ENCODE measurements around the gene CTSD. TPM values are rescaled to one million over a fixed set of nuclear protein-coding genes. Genes with fewer than 3 reads are reported as not detected.

The CTSD gene
- total RNA-seq, 1 donor from 2014 or later: 1,216 TPM

- DNase-seq (ENCODE audit: low read depth): no peak
Observed at GRCh38 chr11:1745701-1746320, 17.9 kb downstream of the CTSD start.

DNA sequence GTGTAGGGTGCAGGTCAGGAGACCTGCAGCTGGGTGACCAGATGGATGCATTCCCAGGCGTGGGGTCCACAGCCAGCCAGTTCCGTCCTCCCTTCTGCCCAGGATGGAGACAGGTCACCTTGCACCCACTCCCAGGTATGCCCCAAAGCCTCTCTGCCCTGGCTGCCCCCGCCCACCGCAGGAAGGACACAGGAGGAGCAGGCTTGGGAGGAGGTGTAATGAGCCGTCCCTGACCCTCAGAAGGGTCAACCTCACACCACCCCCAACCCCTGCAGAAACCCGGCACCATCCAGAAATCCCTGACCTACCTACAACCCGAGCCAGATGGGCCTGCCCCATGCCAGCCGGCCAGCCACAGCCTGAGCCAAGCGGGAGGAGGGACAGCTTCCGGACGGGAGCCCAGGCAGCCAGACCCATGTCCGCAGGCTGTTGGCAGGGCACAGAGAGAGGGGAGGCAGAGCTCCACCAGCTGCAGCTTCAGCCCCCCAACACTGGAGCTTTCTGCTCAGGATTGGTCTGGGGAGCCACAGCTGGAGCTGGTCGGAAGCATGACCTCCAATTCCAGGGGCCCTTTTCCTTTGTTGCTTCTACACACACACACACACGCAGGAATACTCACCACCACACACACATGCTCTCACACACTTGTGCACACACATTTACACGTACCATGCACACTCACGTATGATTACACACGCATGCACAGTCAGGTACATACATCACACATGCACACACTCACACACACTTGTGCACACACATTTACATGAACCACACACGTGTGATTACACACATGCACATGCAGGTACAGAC lies 18.6 kb downstream of the CTSD start:
- DNase-seq (ENCODE audit: low read depth): no peak

DNA sequence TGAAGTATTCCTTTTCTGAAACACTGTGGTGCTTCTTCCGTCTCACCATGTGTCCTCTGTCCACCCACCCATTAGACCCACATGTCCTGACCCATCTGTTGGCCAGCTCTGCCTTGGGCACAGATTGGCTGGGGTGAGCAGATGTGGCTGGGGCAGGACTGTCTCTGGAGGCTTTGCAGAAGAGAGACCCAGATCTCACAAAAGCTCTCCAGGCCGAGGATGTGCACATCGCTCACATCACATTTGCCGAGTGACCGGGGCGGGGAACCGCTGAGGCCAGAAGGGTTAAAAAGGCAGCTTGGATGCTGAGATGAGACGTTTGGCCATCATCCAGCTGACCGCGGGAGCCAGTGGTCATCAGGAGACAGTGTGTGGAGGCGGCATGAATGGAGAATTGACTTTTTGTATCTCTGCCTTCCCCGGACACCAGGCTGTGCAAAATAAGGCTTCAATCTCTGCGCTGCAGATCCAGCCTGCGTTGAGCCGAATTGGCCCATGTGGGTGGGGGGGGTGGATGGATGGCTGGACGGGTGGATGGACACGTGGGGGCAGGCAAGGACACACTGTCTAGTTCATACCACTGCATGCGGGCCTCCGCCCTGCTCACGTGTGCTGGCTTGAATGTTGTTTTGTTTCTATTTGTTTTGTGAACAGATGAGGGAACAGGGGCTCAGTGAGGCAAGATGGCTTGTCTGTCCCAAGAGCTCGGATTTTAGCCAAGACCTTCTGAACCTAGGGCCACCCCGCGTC lies 19.4 kb downstream of the CTSD start:
- no peak for DNase-seq (ENCODE audit: low read depth)

- no peak for DNase-seq (ENCODE audit: low read depth)
Observed at GRCh38 chr11:1743585-1744136, 20.1 kb downstream of the CTSD start.

DNA sequence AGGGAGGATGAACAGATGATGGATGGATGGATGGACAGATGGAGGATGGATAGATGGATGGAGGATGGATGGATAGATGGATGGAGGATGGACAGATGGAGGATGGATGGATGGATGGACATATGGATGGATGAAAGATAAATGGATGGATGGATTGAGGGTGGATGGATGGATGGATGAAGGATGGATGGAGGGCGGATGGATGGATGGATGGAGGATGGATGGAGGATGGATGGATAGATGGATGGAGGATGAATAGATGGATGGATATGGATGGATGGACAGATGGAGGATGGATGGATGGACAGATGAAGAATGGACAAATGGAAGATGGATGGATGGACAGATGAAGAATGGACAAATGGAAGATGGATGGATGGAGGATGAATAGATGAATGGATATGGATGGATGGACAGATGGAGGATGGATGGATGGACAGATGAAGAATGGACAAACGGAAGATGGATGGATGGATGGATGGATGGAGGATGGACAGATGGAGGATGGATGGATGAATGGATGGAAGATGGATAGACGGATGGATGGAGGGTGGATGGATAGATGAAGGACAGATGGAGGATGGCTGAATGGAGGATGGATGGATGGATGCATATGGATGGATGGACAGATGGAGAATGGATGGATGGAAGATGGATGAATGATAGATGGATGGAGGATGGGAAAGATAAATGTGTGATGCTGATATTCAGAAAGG lies 20.7 kb downstream of the CTSD start:
- DNase-seq (ENCODE audit: low read depth): no peak

DNA sequence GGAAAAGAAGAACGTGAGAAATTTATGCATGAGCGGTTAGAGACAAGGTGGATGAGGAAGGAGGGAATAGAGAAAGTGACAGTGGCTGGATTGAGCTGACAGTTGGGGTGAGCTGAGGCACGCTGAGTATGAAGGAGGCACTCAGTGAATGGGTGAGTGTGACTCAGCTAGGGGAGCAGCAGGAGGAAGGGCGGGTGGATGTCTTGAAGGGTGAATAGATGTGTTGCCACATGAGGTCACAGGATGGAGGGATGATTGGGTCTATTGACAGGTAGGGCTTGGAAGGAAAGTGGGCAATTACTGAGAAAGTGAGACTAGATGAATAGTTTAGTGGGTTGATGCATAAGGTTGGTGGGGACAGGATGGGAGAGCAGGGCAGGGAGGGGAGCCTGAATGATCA lies 21.4 kb downstream of the CTSD start:
- DNase-seq (ENCODE audit: low read depth): no peak

DNA sequence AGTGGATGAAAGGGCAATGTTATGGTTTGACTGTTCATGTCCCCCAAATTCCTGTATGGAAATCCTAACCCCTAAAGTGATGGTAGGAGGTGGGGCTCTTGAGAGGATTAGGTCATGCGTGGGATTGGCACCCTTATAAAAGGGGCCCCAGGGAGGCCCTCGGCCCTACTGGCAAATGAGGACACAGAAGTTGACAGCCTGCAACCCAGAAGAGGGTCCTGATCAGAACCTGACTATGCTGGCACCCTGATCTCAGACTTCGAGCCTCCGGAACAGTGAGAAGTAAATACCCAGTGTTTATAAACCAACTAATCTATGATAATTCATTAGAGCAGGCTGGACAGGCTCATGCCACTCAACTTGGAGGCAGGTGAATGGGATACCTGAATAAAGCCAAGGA lies 22.0 kb downstream of the CTSD start:
- no peak for DNase-seq (ENCODE audit: low read depth)

- DNase-seq (ENCODE audit: low read depth): no peak
Observed at GRCh38 chr11:1740786-1741530, 22.8 kb downstream of the CTSD start.

DNA sequence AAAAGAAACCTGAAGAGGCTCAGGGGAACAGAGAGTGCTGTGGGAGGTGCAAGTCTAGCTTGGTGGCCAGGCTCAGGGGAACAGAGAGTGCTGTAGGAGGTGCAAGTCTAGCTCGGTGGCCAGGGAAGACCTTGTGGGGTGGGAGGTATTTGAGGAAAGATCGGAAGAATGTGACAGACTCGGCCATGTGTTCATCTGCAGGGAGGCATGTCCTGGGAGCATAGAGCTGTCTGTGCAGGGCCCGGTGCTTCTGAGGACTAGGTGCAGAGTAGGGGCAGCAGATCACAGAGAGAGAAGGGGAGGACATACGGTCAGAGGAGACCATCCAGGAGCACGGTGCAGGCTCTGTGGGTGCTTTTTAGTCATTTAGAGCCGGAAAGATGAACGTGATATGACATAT lies 24.2 kb downstream of the CTSD start:
- DNase-seq (ENCODE audit: low read depth): no peak

DNA sequence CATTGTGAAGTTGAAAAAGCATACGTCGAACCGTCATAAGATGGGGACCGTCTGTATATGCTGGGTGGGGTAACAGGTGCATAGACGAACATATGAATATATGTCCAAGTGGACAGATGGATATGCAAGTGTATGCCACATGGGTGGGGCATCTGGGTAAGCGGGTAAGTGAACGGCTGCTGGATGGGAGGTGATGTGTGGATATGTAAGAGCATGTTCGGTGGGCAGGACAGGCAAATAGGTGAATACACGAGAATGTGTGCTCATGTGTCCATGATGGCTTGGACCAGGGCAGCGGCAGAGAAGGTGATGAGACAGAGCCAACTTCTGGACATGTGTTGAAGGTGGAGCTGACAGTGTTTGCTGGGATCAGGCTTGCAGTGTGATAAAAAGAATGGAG lies 25.3 kb downstream of the CTSD start:
- DNase-seq (ENCODE audit: low read depth): no peak

- no peak for DNase-seq (ENCODE audit: low read depth)
Observed at GRCh38 chr11:1737080-1737757, 26.5 kb downstream of the CTSD start.

GRCh38 chr11:1736447-1736992 lies 27.2 kb downstream of the CTSD start:
- no peak for DNase-seq (ENCODE audit: low read depth)

- DNase-seq (ENCODE audit: low read depth): no peak
Observed at GRCh38 chr11:1735271-1735670, 28.5 kb downstream of the CTSD start.

DNA sequence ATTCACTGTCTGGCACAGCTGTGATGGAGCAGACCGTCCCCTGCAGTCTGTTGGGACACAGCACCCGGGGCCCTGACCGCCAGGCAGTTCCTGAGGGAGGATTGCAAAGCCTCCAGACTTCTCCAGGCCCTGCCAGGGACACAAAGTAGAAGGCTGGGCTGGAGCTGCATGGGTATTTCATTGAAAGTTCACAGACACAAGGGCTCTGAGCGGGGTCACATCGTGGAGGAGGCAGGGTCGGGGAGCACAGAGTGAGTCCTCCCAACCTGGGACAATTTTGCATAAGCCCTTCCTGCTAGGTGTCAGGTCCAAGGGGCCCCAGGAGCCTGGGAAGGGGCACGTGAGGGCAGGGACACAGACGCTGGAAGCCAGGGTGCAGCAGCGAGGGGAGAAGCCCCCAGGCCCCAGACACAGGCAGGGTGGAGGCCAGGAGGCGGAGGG lies 29.1 kb downstream of the CTSD start:
- DNase-seq (ENCODE audit: low read depth): no peak

GRCh38 chr11:1733716-1734640 lies 29.7 kb downstream of the CTSD start:
- no peak for DNase-seq (ENCODE audit: low read depth)

GRCh38 chr11:1733009-1733715 lies 30.6 kb downstream of the CTSD start:
- no peak for DNase-seq (ENCODE audit: low read depth)

GRCh38 chr11:1732418-1733008 lies 31.2 kb downstream of the CTSD start:
- DNase-seq (ENCODE audit: low read depth): no peak

DNA sequence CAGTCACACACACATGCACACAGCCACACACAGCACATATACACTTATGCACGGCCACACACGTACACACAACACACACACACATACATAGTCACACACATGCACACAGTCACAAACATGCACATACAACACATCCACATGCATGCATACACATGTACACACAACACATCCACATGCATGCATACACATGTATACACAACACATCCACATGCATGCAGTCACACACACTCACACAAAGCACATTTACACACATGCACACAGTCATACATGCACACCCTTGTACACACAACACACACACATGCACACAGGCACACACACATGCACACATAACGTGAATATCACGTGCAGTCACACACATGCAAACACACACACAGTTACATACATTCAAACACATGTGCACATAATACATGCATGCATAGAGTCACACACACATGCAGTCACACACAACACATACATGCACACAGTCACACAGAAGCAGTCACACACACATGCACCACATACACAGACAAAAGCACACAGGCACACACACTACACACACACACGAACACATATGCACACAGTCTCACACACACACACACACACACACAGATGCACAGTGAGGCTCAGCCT lies 32.2 kb downstream of the CTSD start:
- DNase-seq (ENCODE audit: low read depth): no peak
